MM.1S (cell line): ENCODE data around the gene GRK2.

Source experiments
- EZH2phosphoT487 ChIP-seq: fragments of 300-600 bp; sonication (generic); IDR thresholded peaks from 2 replicates; pipeline ENCODE4 v1.6.1; 2018; ENCODE audit warnings: antibody characterized with exemption, low read length
- TF ChIP-seq, protein P1 (sequence below): fragments of 300-600 bp; sonication (generic); IDR thresholded peaks from 2 replicates; pipeline ENCODE4 v1.5.1; 2016; ENCODE audit warnings: antibody characterized with exemption, low read length, mixed read lengths

DNA sequence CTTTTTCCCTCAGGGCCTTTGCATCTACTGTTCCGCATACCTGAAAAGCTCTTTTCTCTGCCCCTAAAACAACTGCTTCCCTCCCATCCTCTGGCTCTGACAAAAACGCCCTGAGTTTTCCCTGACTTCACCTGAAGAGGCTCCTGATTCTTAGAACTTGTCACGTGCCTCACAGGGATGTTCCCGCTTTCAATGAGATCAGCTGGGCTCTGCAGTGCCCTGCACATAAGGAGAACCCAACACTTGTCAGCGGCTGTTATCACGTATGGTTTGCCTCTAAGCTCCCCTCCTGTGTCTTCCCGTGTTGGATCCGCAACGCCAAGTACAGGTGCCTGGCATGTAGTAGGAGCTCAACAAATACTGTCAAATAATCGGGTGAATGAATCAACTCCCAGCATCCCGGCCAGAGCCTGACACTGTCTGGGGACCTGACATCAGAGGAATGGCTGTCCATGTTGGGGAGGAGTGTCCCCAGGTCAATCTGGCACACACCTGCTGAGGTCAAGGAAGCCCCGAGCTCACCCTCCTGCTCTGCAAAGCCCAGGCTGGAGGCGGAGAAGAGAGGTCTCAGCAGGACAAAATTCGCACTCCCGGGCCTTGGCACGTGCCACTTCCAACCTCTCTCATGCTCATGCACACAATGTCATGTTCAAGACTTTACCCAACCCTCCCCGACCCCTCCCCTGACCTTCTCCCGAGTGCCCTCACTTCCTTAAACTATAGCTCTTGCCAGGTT lies 4.2 kb upstream of the GRK2 start:
- TF ChIP-seq, protein P1, sequence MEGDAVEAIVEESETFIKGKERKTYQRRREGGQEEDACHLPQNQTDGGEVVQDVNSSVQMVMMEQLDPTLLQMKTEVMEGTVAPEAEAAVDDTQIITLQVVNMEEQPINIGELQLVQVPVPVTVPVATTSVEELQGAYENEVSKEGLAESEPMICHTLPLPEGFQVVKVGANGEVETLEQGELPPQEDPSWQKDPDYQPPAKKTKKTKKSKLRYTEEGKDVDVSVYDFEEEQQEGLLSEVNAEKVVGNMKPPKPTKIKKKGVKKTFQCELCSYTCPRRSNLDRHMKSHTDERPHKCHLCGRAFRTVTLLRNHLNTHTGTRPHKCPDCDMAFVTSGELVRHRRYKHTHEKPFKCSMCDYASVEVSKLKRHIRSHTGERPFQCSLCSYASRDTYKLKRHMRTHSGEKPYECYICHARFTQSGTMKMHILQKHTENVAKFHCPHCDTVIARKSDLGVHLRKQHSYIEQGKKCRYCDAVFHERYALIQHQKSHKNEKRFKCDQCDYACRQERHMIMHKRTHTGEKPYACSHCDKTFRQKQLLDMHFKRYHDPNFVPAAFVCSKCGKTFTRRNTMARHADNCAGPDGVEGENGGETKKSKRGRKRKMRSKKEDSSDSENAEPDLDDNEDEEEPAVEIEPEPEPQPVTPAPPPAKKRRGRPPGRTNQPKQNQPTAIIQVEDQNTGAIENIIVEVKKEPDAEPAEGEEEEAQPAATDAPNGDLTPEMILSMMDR = no peak; the same call in 1 of the 2 replicates
- no peak for TF ChIP-seq EZH2phosphoT487
